Thyroid gland (tissue), 4 donors: Measurements from ENCODE around the gene FAM110A. TPM values are rescaled to one million over a fixed set of nuclear protein-coding genes. Genes with fewer than 3 reads are reported as not detected.

Experiments used
- DNase-seq, 2 donors: peaks; one replicate each; pipeline ENCODE4 v3.0.0-alpha.2; 2019
- H3K27ac ChIP-seq, 3 donors: fragments of 200-600 bp; sonication (generic); 1 replicate in 2 of 3; 2 replicates in 1 of 3; pipeline ENCODE4 v1.5.1; 2016 to 2019; ENCODE audit warnings: mild to moderate bottlenecking in 1 of 3, moderate library complexity in 1 of 3
- H3K27me3 ChIP-seq: fragments of 200-600 bp; sonication (generic); one replicate; pipeline ENCODE4 v1.5.1; 2019
- H3K36me3 ChIP-seq, 2 donors: fragments of 200-600 bp; sonication (generic); one replicate each; pipeline ENCODE4 v1.5.1; 2016 to 2019
- H3K4me1 ChIP-seq, 2 donors: fragments of 200-600 bp; sonication (generic); one replicate each; pipeline ENCODE4 v1.5.1; 2017 to 2019
- H3K4me3 ChIP-seq, 3 donors: fragments of 200-600 bp; sonication (generic); replicated peaks in 1 of 3; 1 replicate in 2 of 3; 2 replicates in 1 of 3; pipeline ENCODE4 v1.5.1; 2016; ENCODE audit warnings: mild to moderate bottlenecking in 1 of 3
- H3K9me3 ChIP-seq: fragments of 200-600 bp; sonication (generic); one replicate; pipeline ENCODE4 v1.5.1; 2017
- CTCF ChIP-seq, 6 experiments: fragments of 200-600 bp in 3 of 6; fragments of 450-650 bp in 3 of 6; sonication (generic) in 3 of 6; IDR thresholded peaks; one replicate each; pipeline ENCODE4 v1.5.1; 2016 to 2019; ENCODE audit warnings: antibody characterized with exemption in 6 of 6, mild to moderate bottlenecking in 2 of 6, inconsistent platforms in 1 of 6, moderate library complexity in 1 of 6
- POLR2A ChIP-seq, 2 donors: fragments of 450-650 bp; IDR thresholded peaks; one replicate each; pipeline ENCODE4 v1.6.1; 2017; ENCODE audit warnings: antibody characterized with exemption in 2 of 2, mild to moderate bottlenecking in 2 of 2, moderate library complexity in 1 of 2
- WGBS, 2 donors: methylation state at CpG; one replicate each; pipeline ENCODE4 v1.1.5; 2017; 5-methylcytosine and 5-hydroxymethylcytosine counted together
- intact Hi-C: fragments of 100-400 bp; cut with DNase I; formaldehyde crosslinking; loops from one replicate; pipeline ENCODE4 v1.15.1; 2023
- total RNA-seq, 4 donors: library from RNA; depleted of rRNA; stranded (reverse); fragments of >200 nt; gene quantifications; one replicate each; pipeline ENCODE4 v1.2.3, GENCODE V29; 2016

Gene FAM110A
- total RNA-seq, 4 donors from 2014 or later = 7.0 to 15.5 (median 8.5) TPM

DNA sequence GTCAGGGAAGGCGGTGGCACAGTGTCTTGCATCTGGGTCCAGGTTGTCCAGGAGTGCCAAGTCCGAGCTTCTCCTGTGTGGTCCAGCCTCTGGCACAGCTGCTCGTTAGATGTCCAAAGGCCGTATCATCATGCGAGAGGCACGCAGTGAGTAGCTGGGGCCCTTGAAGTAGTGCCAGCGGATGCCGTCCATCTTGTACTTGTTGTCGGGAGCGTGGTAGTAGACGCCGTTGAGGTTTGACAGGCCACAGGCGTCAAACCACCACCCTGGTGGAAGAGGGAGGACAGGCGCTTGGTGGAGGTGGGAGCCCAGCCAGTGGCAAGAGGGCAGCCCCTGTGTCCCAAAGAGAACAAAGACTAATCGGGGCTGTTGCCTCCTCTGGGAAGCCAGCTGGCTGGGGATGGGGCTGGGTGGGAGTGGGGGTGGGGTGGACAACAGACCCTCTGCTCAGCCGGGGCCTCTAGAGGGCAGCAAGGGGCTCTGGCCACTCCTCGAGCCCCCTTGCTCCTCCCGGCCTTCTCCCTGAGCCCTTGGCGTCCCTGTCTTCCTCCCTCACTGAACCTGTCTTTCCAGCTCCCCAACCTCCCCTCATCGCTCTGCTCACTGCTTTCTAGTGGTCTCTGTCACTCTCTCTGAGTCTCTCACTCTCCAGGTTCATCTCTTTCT is 39.5 kb downstream of the FAM110A start:
- TF ChIP-seq CTCF (IDR thresholded peaks at IDR 0.05) = no peak
- TF ChIP-seq POLR2A (IDR thresholded peaks at IDR 0.05) = no peak
- H3K36me3 ChIP-seq = no peaks in the 10 kb centered on the region
- intact Hi-C loops = no loop called here
- no peaks in the 10 kb centered on the region for H3K4me1 ChIP-seq
- H3K4me3 ChIP-seq = no peak overlapping the region
- H3K27me3 ChIP-seq = no peaks in the 10 kb centered on the region
- H3K9me3 ChIP-seq = no peaks in the 10 kb centered on the region
- H3K27ac ChIP-seq = no peak overlapping the region
- 61 to 67% methylated on average over 18 to 20 of the region's 20 CpGs for WGBS, 2 donors
- no peak for DNase-seq

- H3K4me3 ChIP-seq = no peak overlapping the region
- DNase-seq = no peak
- intact Hi-C loops = no loop called here
- WGBS, 2 donors = 74 to 85% methylated on average over 5 to 6 of the region's 10 CpGs
- H3K27ac ChIP-seq = no peak overlapping the region
- no peaks in the 10 kb centered on the region for H3K9me3 ChIP-seq
- no peak for TF ChIP-seq POLR2A (IDR thresholded peaks at IDR 0.05)
- no peak for TF ChIP-seq CTCF (IDR thresholded peaks at IDR 0.05)
- no peaks in the 10 kb centered on the region for H3K4me1 ChIP-seq
- no peaks in the 10 kb centered on the region for H3K36me3 ChIP-seq
- H3K27me3 ChIP-seq = no peaks in the 10 kb centered on the region
Measured at GRCh38 chr20:873875-874607, 40.5 kb downstream of the FAM110A start.

DNA sequence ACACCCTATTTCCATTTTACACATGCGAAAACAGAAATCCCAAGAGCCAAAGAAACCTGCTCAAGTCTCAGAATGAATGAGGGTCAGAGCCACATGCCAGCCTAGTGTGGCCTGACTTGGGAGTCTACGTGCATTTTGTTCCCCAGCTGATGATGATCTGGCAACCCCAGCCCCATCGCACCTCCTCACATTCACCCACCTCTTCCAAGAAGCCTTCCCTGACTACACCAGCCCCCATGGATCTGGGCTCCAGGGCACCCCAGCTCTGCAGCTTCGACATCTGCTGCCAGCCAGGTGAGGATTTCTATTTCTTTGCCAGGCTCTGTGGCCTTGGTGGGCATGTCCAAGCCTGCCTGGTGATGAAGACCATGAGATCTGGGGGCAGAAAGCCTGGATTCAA is 41.6 kb downstream of the FAM110A start:
- no peak for TF ChIP-seq POLR2A (IDR thresholded peaks at IDR 0.05)
- no peak for TF ChIP-seq CTCF (IDR thresholded peaks at IDR 0.05)
- intact Hi-C loops = no loop called here
- H3K4me1 ChIP-seq = no peaks in the 10 kb centered on the region
- no peaks in the 10 kb centered on the region for H3K27me3 ChIP-seq
- no peak for DNase-seq
- WGBS, 2 donors = 92 to 96% methylated on average over 4 of the region's 4 CpGs
- H3K36me3 ChIP-seq = no peaks in the 10 kb centered on the region
- H3K4me3 ChIP-seq = no peak overlapping the region
- no peaks in the 10 kb centered on the region for H3K9me3 ChIP-seq
- H3K27ac ChIP-seq = no peak overlapping the region

DNA sequence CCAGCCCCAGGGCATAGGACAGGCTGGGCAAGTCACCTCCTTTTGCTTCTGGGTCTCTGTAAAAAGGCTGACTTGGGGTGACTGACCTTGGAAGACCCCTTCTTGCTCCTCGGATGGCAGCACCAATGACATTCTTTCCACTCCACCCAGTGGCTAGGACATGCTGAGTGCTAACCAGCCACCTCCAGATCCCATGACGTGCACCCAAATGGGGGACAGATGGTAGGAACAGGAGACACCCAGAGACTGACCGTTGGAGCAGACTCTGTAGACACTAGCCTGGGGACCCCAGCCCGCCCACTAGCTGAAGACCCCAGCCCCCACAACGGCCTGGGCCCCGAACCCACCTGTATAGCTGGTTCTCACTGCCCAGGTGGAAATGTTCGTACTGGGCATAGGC is 44.3 kb downstream of the FAM110A start:
- Histone ChIP-seq H3K36me3 (no peaks in the 10 kb centered on the region), H3K4me1 (no peaks in the 10 kb centered on the region), H3K9me3 (no peaks in the 10 kb centered on the region), H3K27ac (no peak overlapping the region), H3K4me3 (no peak overlapping the region), H3K27me3 (no peaks in the 10 kb centered on the region)
- TF ChIP-seq CTCF (IDR thresholded peaks at IDR 0.05) = no peak
- no peak for TF ChIP-seq POLR2A (IDR thresholded peaks at IDR 0.05)
- DNase-seq = no peak
- intact Hi-C loops = no loop called here
- WGBS, 2 donors = 78 to 92% methylated on average over 3 to 5 of the region's 7 CpGs
